ENCODE data around the gene KDELR1. TPM values are rescaled to one million over a fixed set of nuclear protein-coding genes. Genes with fewer than 3 reads are reported as not detected.

KDELR1 gene
- total and polyA plus RNA-seq, 2 of the 13 experiments (the other 11 are each of a cell fraction or from before 2014, with no cell fraction given) = 134 to 185 TPM

DNA sequence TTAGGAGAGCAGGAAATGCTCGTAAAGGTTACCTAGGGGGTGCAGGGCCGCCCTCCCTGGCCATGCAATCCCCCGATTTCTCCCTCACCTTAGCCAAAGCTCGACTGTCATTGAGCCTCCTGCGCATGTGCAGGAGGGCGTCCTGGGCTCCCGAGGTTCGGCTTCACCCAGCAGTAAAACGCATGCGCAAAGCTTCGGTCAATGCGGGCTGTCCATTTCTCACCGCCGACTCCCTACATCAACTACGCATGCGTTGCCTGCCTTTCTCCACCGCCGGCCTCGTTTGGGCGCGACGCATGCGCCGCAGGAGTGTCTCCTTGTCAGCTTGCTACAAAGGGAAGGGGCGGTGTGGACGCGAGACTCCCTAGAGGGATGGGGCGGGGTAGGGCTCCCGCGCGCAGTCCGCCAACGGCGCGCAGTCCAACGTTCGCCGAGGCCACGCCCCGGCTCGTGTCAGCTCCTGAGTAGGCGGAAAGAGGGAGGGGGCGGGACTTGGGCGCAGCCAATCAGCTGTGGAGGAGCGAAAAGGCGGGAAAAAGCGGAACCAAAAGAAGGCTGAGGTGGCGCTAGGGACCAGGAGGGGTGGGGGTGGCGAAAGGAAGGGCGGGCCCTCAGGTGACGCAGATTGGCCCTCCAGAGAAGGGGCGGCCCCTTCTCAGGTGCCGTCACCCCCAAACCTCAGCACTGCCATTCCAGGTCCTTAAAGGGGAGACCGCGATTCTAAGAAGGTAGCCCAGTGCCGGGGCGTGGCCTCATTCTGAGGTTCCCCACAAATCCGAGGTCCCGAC lies 27.3 kb downstream of the KDELR1 start, which contains the start of the genes SYNGR4 and TMEM143 (continued):
- TF ChIP-seq GPBP1L1 (CRISPR knock-in tag; IDR thresholded peaks at IDR 0.05) (no peak), ZSCAN21 (CRISPR knock-in tag; IDR thresholded peaks at IDR 0.05; ENCODE audit: borderline replicate concordance) (no peak; the same call in 1 of the 2 replicates), TARDBP (CRISPR knock-in tag; IDR thresholded peaks at IDR 0.05) (no peak; the same call in 1 of the 2 replicates), SMYD3 (CRISPR knock-in tag; IDR thresholded peaks at IDR 0.05) (no peak), POLR2AphosphoS2 (IDR thresholded peaks at IDR 0.05; ENCODE audit: low read depth, low read length) (no peak), RBFOX2 (IDR thresholded peaks at IDR 0.05; ENCODE audit: low read depth, low read length) (no peak; the same call in 1 of the 2 replicates), ZFP62 (CRISPR knock-in tag; IDR thresholded peaks at IDR 0.05) (no peak), ZNF10 (CRISPR knock-in tag; IDR thresholded peaks at IDR 0.05; ENCODE audit: borderline replicate concordance, low read depth) (no peak), PCBP1 (IDR thresholded peaks at IDR 0.05; ENCODE audit: borderline replicate concordance, low read depth, low read length) (0 out of 2 replicates have a peak, but pooled peaks have one; percentile 73), ZSCAN31 (CRISPR knock-in tag; IDR thresholded peaks at IDR 0.05; ENCODE audit: low read depth) (peak; percentile 94), RCOR2 (CRISPR knock-in tag; IDR thresholded peaks at IDR 0.05) (no peak), ATM (IDR thresholded peaks at IDR 0.05; ENCODE audit: borderline replicate concordance) (no peak), BATF2 (CRISPR knock-in tag; IDR thresholded peaks at IDR 0.05) (no peak), ISX (CRISPR knock-in tag; conservative IDR thresholded peaks at IDR 0.05) (no peak), ATF4 (CRISPR knock-in tag; IDR thresholded peaks at IDR 0.05) (0 out of 4 replicates have a peak, but pooled peaks of 1 of the 2 experiments have one; percentile 11), ZNF333 (CRISPR knock-in tag; IDR thresholded peaks at IDR 0.05; ENCODE audit: borderline replicate concordance) (no peak), PCBP2 (optimal IDR thresholded peaks at IDR 0.05; ENCODE audit: low read depth, low read length, poor library complexity, severe bottlenecking) (no peak), SUZ12 (IDR thresholded peaks at IDR 0.05; ENCODE audit: low read depth, low read length) (no peak), ZC3H13 (CRISPR knock-in tag; IDR thresholded peaks at IDR 0.05) (peak; percentile 73)
- TF ChIP-seq, protein P1, sequence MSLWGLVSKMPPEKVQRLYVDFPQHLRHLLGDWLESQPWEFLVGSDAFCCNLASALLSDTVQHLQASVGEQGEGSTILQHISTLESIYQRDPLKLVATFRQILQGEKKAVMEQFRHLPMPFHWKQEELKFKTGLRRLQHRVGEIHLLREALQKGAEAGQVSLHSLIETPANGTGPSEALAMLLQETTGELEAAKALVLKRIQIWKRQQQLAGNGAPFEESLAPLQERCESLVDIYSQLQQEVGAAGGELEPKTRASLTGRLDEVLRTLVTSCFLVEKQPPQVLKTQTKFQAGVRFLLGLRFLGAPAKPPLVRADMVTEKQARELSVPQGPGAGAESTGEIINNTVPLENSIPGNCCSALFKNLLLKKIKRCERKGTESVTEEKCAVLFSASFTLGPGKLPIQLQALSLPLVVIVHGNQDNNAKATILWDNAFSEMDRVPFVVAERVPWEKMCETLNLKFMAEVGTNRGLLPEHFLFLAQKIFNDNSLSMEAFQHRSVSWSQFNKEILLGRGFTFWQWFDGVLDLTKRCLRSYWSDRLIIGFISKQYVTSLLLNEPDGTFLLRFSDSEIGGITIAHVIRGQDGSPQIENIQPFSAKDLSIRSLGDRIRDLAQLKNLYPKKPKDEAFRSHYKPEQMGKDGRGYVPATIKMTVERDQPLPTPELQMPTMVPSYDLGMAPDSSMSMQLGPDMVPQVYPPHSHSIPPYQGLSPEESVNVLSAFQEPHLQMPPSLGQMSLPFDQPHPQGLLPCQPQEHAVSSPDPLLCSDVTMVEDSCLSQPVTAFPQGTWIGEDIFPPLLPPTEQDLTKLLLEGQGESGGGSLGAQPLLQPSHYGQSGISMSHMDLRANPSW (CRISPR knock-in tag; IDR thresholded peaks at IDR 0.05; ENCODE audit: borderline replicate concordance) = no peak
- TF ChIP-seq, protein P2, sequence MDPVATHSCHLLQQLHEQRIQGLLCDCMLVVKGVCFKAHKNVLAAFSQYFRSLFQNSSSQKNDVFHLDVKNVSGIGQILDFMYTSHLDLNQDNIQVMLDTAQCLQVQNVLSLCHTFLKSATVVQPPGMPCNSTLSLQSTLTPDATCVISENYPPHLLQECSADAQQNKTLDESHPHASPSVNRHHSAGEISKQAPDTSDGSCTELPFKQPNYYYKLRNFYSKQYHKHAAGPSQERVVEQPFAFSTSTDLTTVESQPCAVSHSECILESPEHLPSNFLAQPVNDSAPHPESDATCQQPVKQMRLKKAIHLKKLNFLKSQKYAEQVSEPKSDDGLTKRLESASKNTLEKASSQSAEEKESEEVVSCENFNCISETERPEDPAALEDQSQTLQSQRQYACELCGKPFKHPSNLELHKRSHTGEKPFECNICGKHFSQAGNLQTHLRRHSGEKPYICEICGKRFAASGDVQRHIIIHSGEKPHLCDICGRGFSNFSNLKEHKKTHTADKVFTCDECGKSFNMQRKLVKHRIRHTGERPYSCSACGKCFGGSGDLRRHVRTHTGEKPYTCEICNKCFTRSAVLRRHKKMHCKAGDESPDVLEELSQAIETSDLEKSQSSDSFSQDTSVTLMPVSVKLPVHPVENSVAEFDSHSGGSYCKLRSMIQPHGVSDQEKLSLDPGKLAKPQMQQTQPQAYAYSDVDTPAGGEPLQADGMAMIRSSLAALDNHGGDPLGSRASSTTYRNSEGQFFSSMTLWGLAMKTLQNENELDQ (CRISPR knock-in tag; IDR thresholded peaks at IDR 0.05; ENCODE audit: borderline replicate concordance) = no peak

Measured in HepG2 (cell line).